Measurements from ENCODE around the gene SLC15A4. TPM values are rescaled to one million over a fixed set of nuclear protein-coding genes. Genes with fewer than 3 reads are reported as not detected.

SLC15A4 gene
- polyA plus RNA-seq, 1 of the 3 experiments (the other 2 are of a cell fraction), result 14.5 TPM

Other genes starting within 250 kb of the SLC15A4 start
- gene GLT1D1, start 29.5 kb upstream of the SLC15A4 start, polyA plus RNA-seq (2012; rRNA removed), result 0.05 and 0.06 TPM in 2 replicates

Data from SK-N-SH (cell line).